ENCODE results near the gene RASA3. TPM values are rescaled to one million over a fixed set of nuclear protein-coding genes. Genes with fewer than 3 reads are reported as not detected.

The RASA3 gene
- total and polyA plus RNA-seq, 10 of the 15 experiments (the other 5 are each of a cell fraction or from before 2014, with no cell fraction given), result 0.79 to 33.9 (median 17.6) TPM

DNA sequence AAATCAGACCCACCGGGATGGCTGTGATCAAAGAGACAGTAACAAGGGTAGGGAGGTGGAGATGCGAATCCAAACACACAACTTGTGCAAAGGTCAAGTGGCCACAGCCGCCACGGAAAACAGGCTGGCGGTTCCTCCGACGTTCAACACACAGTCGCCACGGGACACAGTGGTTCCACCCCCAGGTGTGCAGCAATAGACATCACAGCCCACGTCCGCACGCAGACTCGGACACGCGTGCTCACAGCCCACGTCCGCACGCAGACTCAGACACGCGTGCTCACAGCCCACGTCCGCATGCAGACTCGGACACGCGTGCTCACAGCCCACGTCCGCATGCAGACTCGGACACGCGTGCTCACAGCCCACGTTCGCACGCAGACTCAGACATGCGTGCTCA, 70.1 kb downstream of the RASA3 start:
- Histone ChIP-seq H3K9me3 (replicated peaks; ENCODE audit: control insufficient read depth, insufficient read depth, low read length) (no peaks in the 10 kb centered on the region), H3K4me2 (ENCODE audit: control insufficient read depth, insufficient read depth) (no peak overlapping the region), H4K20me1 (ENCODE audit: control insufficient read depth, insufficient read depth) (no peaks in the 10 kb centered on the region), H3K4me3 (no peak overlapping the region), H3K4me1 (ENCODE audit: control insufficient read depth, insufficient read depth, low read length) (peaks cover 49% of the 10 kb centered on the region), H3K79me2 (ENCODE audit: control insufficient read depth, insufficient read depth, low read length) (peaks cover 14% of the 10 kb centered on the region), H3K27ac (ENCODE audit: control insufficient read depth, insufficient read depth) (no peak overlapping the region), H3K27me3 (replicated peaks in 1 of 2; ENCODE audit: control insufficient read depth in 2 of 2, insufficient read depth in 2 of 2, low read length in 1 of 2) (no peaks in the 10 kb centered on the region), H3K36me3 (ENCODE audit: control insufficient read depth in 2 of 2, insufficient read depth in 2 of 2, low read length in 1 of 2) (peaks cover 0 to 8% of the 10 kb centered on the region in 2 experiments; a peak in 3 of 4 replicates), H2AFZ (ENCODE audit: control insufficient read depth, low read depth, low read length) (no peak overlapping the region), H3K9ac (ENCODE audit: control insufficient read depth, insufficient read depth, low read length) (no peak overlapping the region)
- WGBS (ENCODE audit: insufficient coverage, insufficient replicate concordance, low lambda C conversion rate, missing lambda C conversion rate), result 97% methylated on average over 28 of the region's 34 CpGs
- ChIA-PET SMC1A (ENCODE audit: uncharacterized antibody, unreplicated experiment) (no interaction called here), POLR2A (no interaction called here), RAD21 (ENCODE audit: unreplicated experiment) (no interaction called here), CTCF (no interaction called here)
- FAIRE-seq (no peak), ATAC-seq (no peak), DNase-seq (ENCODE audit: low read depth, low spot score) (no peak)
- intact Hi-C loops (cut with micrococcal nuclease; ENCODE audit: unreplicated experiment), result no loop called here
- in situ Hi-C loops (cut with MboI), result no loop called here
- no TSS peak for BruUV-seq (replicated peaks)
- TF ChIP-seq TCF3 (IDR thresholded peaks at IDR 0.05; ENCODE audit: borderline replicate concordance, insufficient read depth, low read depth, low read length), result no peak
- TF ChIP-seq CREM (IDR thresholded peaks at IDR 0.05; ENCODE audit: low read depth), result no peak
- no peak for TF ChIP-seq DPF2 (IDR thresholded peaks at IDR 0.05)
- TF ChIP-seq CBFB (IDR thresholded peaks at IDR 0.05; ENCODE audit: low read depth), result no peak
- TF ChIP-seq SMAD5 (IDR thresholded peaks at IDR 0.05; ENCODE audit: low read depth), result no peak
- TF ChIP-seq, protein P1, sequence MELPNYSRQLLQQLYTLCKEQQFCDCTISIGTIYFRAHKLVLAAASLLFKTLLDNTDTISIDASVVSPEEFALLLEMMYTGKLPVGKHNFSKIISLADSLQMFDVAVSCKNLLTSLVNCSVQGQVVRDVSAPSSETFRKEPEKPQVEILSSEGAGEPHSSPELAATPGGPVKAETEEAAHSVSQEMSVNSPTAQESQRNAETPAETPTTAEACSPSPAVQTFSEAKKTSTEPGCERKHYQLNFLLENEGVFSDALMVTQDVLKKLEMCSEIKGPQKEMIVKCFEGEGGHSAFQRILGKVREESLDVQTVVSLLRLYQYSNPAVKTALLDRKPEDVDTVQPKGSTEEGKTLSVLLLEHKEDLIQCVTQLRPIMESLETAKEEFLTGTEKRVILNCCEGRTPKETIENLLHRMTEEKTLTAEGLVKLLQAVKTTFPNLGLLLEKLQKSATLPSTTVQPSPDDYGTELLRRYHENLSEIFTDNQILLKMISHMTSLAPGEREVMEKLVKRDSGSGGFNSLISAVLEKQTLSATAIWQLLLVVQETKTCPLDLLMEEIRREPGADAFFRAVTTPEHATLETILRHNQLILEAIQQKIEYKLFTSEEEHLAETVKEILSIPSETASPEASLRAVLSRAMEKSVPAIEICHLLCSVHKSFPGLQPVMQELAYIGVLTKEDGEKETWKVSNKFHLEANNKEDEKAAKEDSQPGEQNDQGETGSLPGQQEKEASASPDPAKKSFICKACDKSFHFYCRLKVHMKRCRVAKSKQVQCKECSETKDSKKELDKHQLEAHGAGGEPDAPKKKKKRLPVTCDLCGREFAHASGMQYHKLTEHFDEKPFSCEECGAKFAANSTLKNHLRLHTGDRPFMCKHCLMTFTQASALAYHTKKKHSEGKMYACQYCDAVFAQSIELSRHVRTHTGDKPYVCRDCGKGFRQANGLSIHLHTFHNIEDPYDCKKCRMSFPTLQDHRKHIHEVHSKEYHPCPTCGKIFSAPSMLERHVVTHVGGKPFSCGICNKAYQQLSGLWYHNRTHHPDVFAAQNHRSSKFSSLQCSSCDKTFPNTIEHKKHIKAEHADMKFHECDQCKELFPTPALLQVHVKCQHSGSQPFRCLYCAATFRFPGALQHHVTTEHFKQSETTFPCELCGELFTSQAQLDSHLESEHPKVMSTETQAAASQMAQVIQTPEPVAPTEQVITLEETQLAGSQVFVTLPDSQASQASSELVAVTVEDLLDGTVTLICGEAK (IDR thresholded peaks at IDR 0.05; ENCODE audit: borderline replicate concordance), result no peak
- TF ChIP-seq BACH1 (IDR thresholded peaks at IDR 0.05; ENCODE audit: borderline replicate concordance), result no peak
- no peak for TF ChIP-seq ZSCAN29 (IDR thresholded peaks at IDR 0.05)
- no peak for TF ChIP-seq ZNF24 (IDR thresholded peaks at IDR 0.05)
- TF ChIP-seq RAD21 (IDR thresholded peaks at IDR 0.05; ENCODE audit: insufficient read depth, low read depth, low read length), result no peak
- TF ChIP-seq, protein P2, sequence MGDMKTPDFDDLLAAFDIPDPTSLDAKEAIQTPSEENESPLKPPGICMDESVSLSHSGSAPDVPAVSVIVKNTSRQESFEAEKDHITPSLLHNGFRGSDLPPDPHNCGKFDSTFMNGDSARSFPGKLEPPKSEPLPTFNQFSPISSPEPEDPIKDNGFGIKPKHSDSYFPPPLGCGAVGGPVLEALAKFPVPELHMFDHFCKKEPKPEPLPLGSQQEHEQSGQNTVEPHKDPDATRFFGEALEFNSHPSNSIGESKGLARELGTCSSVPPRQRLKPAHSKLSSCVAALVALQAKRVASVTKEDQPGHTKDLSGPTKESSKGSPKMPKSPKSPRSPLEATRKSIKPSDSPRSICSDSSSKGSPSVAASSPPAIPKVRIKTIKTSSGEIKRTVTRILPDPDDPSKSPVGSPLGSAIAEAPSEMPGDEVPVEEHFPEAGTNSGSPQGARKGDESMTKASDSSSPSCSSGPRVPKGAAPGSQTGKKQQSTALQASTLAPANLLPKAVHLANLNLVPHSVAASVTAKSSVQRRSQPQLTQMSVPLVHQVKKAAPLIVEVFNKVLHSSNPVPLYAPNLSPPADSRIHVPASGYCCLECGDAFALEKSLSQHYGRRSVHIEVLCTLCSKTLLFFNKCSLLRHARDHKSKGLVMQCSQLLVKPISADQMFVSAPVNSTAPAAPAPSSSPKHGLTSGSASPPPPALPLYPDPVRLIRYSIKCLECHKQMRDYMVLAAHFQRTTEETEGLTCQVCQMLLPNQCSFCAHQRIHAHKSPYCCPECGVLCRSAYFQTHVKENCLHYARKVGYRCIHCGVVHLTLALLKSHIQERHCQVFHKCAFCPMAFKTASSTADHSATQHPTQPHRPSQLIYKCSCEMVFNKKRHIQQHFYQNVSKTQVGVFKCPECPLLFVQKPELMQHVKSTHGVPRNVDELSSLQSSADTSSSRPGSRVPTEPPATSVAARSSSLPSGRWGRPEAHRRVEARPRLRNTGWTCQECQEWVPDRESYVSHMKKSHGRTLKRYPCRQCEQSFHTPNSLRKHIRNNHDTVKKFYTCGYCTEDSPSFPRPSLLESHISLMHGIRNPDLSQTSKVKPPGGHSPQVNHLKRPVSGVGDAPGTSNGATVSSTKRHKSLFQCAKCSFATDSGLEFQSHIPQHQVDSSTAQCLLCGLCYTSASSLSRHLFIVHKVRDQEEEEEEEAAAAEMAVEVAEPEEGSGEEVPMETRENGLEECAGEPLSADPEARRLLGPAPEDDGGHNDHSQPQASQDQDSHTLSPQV (IDR thresholded peaks at IDR 0.05), result no peak
- no peak for TF ChIP-seq RBBP5 (conservative IDR thresholded peaks at IDR 0.05)
- TF ChIP-seq, protein P3, sequence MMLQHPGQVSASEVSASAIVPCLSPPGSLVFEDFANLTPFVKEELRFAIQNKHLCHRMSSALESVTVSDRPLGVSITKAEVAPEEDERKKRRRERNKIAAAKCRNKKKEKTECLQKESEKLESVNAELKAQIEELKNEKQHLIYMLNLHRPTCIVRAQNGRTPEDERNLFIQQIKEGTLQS (IDR thresholded peaks at IDR 0.05; ENCODE audit: borderline replicate concordance, extremely low read depth, low read depth, low read length), result no peak
- no peak for TF ChIP-seq SP1 (IDR thresholded peaks at IDR 0.05; ENCODE audit: low read depth, low read length)
- TF ChIP-seq, protein P4, sequence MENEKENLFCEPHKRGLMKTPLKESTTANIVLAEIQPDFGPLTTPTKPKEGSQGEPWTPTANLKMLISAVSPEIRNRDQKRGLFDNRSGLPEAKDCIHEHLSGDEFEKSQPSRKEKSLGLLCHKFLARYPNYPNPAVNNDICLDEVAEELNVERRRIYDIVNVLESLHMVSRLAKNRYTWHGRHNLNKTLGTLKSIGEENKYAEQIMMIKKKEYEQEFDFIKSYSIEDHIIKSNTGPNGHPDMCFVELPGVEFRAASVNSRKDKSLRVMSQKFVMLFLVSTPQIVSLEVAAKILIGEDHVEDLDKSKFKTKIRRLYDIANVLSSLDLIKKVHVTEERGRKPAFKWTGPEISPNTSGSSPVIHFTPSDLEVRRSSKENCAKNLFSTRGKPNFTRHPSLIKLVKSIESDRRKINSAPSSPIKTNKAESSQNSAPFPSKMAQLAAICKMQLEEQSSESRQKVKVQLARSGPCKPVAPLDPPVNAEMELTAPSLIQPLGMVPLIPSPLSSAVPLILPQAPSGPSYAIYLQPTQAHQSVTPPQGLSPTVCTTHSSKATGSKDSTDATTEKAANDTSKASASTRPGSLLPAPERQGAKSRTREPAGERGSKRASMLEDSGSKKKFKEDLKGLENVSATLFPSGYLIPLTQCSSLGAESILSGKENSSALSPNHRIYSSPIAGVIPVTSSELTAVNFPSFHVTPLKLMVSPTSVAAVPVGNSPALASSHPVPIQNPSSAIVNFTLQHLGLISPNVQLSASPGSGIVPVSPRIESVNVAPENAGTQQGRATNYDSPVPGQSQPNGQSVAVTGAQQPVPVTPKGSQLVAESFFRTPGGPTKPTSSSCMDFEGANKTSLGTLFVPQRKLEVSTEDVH (IDR thresholded peaks at IDR 0.05; ENCODE audit: low read depth, partially characterized antibody), result no peak

All from GM12878 (cell line).